Right cardiac atrium (tissue), 5 donors: ENCODE results near the gene PFDN1. TPM values are rescaled to one million over a fixed set of nuclear protein-coding genes. Genes with fewer than 3 reads are reported as not detected.

Experiments
- polyA plus RNA-seq: library from polyadenylated mRNA; stranded (reverse); fragments of 200-250 nt; gene quantifications from one replicate; pipeline ENCODE4 v1.2.3, GENCODE V29; 2013
- total RNA-seq, 4 donors: library from RNA; stranded (reverse); fragmentation: NEBNext Ultra II Directional; extraction: Animal tissue kit (Norgen Biotek cat#: 25700); gene quantifications; one replicate each; pipeline ENCODE4 v1.2.1, GENCODE V29; 2021
- donor health status: healthy with polysubstance abuse.
- donor health status: DM: no; HTN: yes; CAD: no.
- donor health status: DM: no; HTN: no; CAD: no.
- donor health status: DM: no; HTN: yes; CAD: no; lungs with severe emphysema.
- donor health status: DM: yes; HTN: yes; CAD: no.

The PFDN1 gene
- total and polyA plus RNA-seq, 5 donors = 57.6 to 144 (median 67.2) TPM

Other genes starting within 250 kb of the PFDN1 start
- gene PURA, start 189.0 kb downstream of the PFDN1 start, total RNA-seq = 10 to 100 TPM; 25.7 to 37.1 (median 32.9) TPM
- 6.1 TPM for gene PURA, start 189.0 kb downstream of the PFDN1 start, polyA plus RNA-seq
- gene IGIP, start 177.2 kb downstream of the PFDN1 start, total RNA-seq = 10 to 100 TPM; 14.9 to 20.1 (median 16.9) TPM
- gene IGIP, start 177.2 kb downstream of the PFDN1 start, polyA plus RNA-seq = 9.8 TPM
- 10 to 100 TPM; 47.8 to 58.3 (median 51.1) TPM for gene CYSTM1, start 127.9 kb downstream of the PFDN1 start, total RNA-seq
- gene CYSTM1, start 127.9 kb downstream of the PFDN1 start, polyA plus RNA-seq = 77.4 TPM
- gene HBEGF, start 43.5 kb upstream of the PFDN1 start, total RNA-seq = 10 to 100 TPM; 17.6 to 26.8 (median 19.5) TPM
- 31.0 TPM for gene HBEGF, start 43.5 kb upstream of the PFDN1 start, polyA plus RNA-seq
- gene SLC4A9, start 57.1 kb upstream of the PFDN1 start, total RNA-seq = under 1 TPM in 2 of 4 donors, not detected in 2; 0.25 to 0.26 TPM
- 0.05 TPM for gene SLC4A9, start 57.1 kb upstream of the PFDN1 start, polyA plus RNA-seq
- 10 to 100 TPM; 59.8 to 69.1 (median 62.4) TPM for gene ANKHD1, start 98.7 kb upstream of the PFDN1 start, total RNA-seq
- 36.1 TPM for gene ANKHD1, start 98.7 kb upstream of the PFDN1 start, polyA plus RNA-seq
- 10 to 100 TPM; 11.2 to 24.0 (median 13.2) TPM for gene EIF4EBP3, start 244.6 kb upstream of the PFDN1 start, total RNA-seq
- 24.6 TPM for gene EIF4EBP3, start 244.6 kb upstream of the PFDN1 start, polyA plus RNA-seq